Gastroesophageal sphincter (tissue), 4 donors: ENCODE measurements around the gene EMX1. TPM values are rescaled to one million over a fixed set of nuclear protein-coding genes. Genes with fewer than 3 reads are reported as not detected.

ENCODE experiments used
- ATAC-seq: fragments of 150-250 bp; one replicate; pipeline ENCODE4 v1.9.1; 2016; ENCODE audit warnings: mild to moderate bottlenecking, moderate library complexity
- H3K27ac ChIP-seq, 4 donors: fragments of 200-600 bp; sonication (generic) in 3 of 4; 1 replicate in 3 of 4; 2 replicates in 1 of 4; pipeline ENCODE4 v1.5.1; 2016 to 2019
- H3K27me3 ChIP-seq: fragments of 200-600 bp; sonication (generic); one replicate; pipeline ENCODE4 v1.5.1; 2019
- H3K36me3 ChIP-seq, 2 donors: fragments of 200-600 bp; sonication (generic); one replicate each; pipeline ENCODE4 v1.5.1; 2019; ENCODE audit warnings: control low read depth in 1 of 2
- H3K4me1 ChIP-seq, 3 donors: fragments of 200-600 bp; sonication (generic); 1 replicate in 2 of 3; 2 replicates in 1 of 3; pipeline ENCODE4 v1.5.1; 2016 to 2019; ENCODE audit warnings: control low read depth in 2 of 3
- H3K4me3 ChIP-seq, 2 donors: fragments of 200-600 bp; sonication (generic); one replicate each; pipeline ENCODE4 v1.5.1; 2019; ENCODE audit warnings: mild to moderate bottlenecking in 1 of 2, moderate library complexity in 1 of 2
- H3K9me3 ChIP-seq, 3 donors: fragments of 200-600 bp; sonication (generic); one replicate each; pipeline ENCODE4 v1.5.1; 2017 to 2019; ENCODE audit warnings: control low read depth in 2 of 3
- EP300 ChIP-seq: sonication (generic); formaldehyde crosslinking; IDR thresholded peaks from one replicate; pipeline ENCODE4 v1.6.1; 2017; ENCODE audit warnings: antibody characterized with exemption, mild to moderate bottlenecking
- POLR2A ChIP-seq, 2 donors: fragments of 450-650 bp; IDR thresholded peaks; one replicate each; pipeline ENCODE4 v1.6.1; 2017; ENCODE audit warnings: antibody characterized with exemption in 2 of 2, mild to moderate bottlenecking in 2 of 2, moderate library complexity in 1 of 2
- POLR2AphosphoS5 ChIP-seq: sonication (generic); formaldehyde crosslinking; IDR thresholded peaks from one replicate; pipeline ENCODE4 v1.6.1; 2017; ENCODE audit warnings: antibody characterized with exemption
- WGBS, 2 donors: methylation state at CpG; one replicate each; pipeline ENCODE4 v1.1.5; 2018; ENCODE audit warnings: low coverage in 1 of 2; 5-methylcytosine and 5-hydroxymethylcytosine counted together
- total RNA-seq, 4 donors: library from RNA; depleted of rRNA; stranded (reverse); fragments of >200 nt; gene quantifications; one replicate each; pipeline ENCODE4 v1.1.0, GENCODE V29; 2016
- TF ChIP-seq, protein P1 (sequence below), 4 experiments: fragments of 200-600 bp in 2 of 4; fragments of 450-650 bp in 2 of 4; sonication (generic) in 1 of 4; IDR thresholded peaks; one replicate each; pipeline ENCODE4 v1.5.1; 2017 to 2019; ENCODE audit warnings: antibody characterized with exemption in 4 of 4, mild to moderate bottlenecking in 2 of 4, moderate library complexity in 2 of 4

Gene EMX1
- total RNA-seq, 4 donors from 2014 or later, result 0.15 TPM; not detected in 3

DNA sequence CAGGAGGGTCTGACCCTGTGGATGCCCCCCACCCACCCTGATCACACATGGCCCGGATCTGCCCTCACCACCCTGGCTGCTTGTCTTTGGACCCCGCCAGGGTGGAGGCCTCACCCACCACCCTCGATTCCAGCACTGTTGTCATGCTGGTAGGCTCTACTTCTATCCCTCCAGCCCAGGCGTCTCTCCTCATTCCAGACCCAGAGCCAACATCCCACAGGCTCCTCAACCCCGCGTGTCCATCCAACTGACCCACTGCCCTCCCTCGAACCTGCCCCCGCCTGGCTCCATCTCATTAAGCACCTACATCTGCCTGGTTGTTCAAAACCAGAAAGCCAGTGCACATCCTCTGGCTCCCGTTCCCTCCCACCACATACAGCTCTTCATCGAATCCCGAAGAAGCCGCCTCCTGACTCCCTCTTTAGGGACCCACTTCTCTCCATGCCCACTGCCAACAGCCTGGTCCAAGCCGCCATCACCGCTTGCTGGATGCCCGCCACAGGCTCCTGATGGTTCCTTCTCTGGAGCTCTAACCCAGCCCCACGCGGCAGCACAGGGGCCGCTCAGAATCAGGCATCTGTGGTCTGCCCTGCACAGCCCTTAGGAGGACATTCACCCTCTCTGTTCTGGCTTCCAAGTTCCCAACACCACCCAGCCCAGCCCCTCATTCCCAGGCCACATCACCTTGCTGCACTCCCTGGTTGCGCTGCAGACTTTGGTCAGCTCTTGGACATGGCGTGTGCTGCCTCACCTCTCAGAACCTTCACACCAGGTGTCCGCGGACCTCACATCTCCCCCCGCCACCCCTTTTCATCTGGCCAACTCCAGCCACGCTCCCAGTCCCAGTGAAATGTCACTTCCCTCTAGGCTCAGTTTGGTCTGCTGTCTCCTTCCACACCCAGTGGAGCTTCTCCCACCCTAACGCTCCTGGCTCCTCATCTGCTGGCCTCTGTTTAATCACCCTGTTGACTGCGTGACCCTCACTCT is 43.0 kb downstream of the EMX1 start:
- Histone ChIP-seq H3K4me1 (no peaks in the 10 kb centered on the region), H3K27me3 (no peaks in the 10 kb centered on the region), H3K27ac (no peak overlapping the region), H3K9me3 (no peaks in the 10 kb centered on the region), H3K4me3 (no peak overlapping the region), H3K36me3 (peaks cover 0 to 54% of the 10 kb centered on the region in 2 donors)
- TF ChIP-seq POLR2A (IDR thresholded peaks at IDR 0.05), result no peak
- TF ChIP-seq, protein P1, sequence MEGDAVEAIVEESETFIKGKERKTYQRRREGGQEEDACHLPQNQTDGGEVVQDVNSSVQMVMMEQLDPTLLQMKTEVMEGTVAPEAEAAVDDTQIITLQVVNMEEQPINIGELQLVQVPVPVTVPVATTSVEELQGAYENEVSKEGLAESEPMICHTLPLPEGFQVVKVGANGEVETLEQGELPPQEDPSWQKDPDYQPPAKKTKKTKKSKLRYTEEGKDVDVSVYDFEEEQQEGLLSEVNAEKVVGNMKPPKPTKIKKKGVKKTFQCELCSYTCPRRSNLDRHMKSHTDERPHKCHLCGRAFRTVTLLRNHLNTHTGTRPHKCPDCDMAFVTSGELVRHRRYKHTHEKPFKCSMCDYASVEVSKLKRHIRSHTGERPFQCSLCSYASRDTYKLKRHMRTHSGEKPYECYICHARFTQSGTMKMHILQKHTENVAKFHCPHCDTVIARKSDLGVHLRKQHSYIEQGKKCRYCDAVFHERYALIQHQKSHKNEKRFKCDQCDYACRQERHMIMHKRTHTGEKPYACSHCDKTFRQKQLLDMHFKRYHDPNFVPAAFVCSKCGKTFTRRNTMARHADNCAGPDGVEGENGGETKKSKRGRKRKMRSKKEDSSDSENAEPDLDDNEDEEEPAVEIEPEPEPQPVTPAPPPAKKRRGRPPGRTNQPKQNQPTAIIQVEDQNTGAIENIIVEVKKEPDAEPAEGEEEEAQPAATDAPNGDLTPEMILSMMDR (IDR thresholded peaks at IDR 0.05), result no peak
- no peak for TF ChIP-seq POLR2AphosphoS5
- no peak for TF ChIP-seq EP300
- ATAC-seq, result no peak
- 90 to 100% methylated on average over 7 to 23 of the region's 26 CpGs for WGBS, 2 donors

- Histone ChIP-seq H3K4me1 (no peaks in the 10 kb centered on the region), H3K27me3 (no peaks in the 10 kb centered on the region), H3K27ac (no peak overlapping the region), H3K9me3 (no peaks in the 10 kb centered on the region), H3K36me3 (peaks cover 0 to 56% of the 10 kb centered on the region in 2 donors), H3K4me3 (no peak overlapping the region)
- no peak for TF ChIP-seq POLR2A (IDR thresholded peaks at IDR 0.05)
- TF ChIP-seq EP300, result no peak
- no peak for TF ChIP-seq POLR2AphosphoS5
- TF ChIP-seq, protein P1 (IDR thresholded peaks at IDR 0.05), result no peak
- ATAC-seq, result no peak
- 100% methylated on average over 1 of the region's 27 CpGs; no CpG with 5 or more reads in 1 of the 2 donors for WGBS, 2 donors
Observed at GRCh38 chr2:72961036-72961720, 43.9 kb downstream of the EMX1 start.

DNA sequence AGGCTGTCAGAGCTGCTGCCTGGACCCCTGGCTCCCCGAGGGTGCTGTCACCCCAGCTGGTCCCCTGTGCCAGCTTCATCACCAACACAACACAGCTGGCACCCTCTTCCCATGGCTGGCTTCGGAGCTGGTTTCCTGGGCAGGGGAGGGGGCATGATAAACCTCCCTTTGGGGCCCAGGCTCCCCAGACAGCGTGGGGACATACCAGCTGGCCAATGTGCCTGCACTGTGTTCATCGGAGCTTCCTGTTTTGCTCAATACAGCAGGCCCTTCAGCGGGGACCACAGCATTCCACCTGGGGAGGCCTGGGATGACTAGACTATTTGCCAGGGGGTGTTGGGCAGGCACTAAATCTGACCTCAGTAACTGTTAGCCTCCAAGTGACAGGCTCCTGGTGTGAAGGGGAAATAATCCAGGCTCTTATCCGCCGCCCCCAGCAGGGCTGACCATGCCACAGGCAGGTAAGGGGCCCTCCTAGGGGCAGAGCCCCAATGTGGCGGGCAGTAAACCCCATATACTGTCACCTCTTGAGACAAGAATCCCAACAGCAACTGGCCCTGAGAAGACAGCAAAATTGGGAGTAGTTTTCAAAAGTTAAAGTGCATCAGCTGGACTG is 44.6 kb downstream of the EMX1 start:
- peaks cover 0 to 55% of the 10 kb centered on the region in 2 donors for H3K36me3 ChIP-seq
- TF ChIP-seq POLR2AphosphoS5 (no peak), EP300 (no peak), POLR2A (IDR thresholded peaks at IDR 0.05) (no peak)
- TF ChIP-seq, protein P1 (IDR thresholded peaks at IDR 0.05), result no peak
- H3K27me3 ChIP-seq, result no peaks in the 10 kb centered on the region
- no peaks in the 10 kb centered on the region for H3K4me1 ChIP-seq
- ATAC-seq, result no peak
- no peak overlapping the region for H3K4me3 ChIP-seq
- no peaks in the 10 kb centered on the region for H3K9me3 ChIP-seq
- no CpG with 5 or more reads among the region's 8 CpGs for whole genome bisulfite sequencing, 2 donors
- no peak overlapping the region for H3K27ac ChIP-seq

GRCh38 chr2:72962911-72963310 is 45.6 kb downstream of the EMX1 start:
- Histone ChIP-seq H3K4me1 (no peaks in the 10 kb centered on the region), H3K36me3 (peaks cover 0 to 56% of the 10 kb centered on the region in 2 donors), H3K4me3 (no peak overlapping the region), H3K27ac (no peak overlapping the region), H3K9me3 (no peaks in the 10 kb centered on the region), H3K27me3 (no peaks in the 10 kb centered on the region)
- 75% methylated on average over 2 of the region's 7 CpGs; no CpG with 5 or more reads in 1 of the 2 donors for WGBS, 2 donors
- TF ChIP-seq POLR2A (IDR thresholded peaks at IDR 0.05), result no peak
- TF ChIP-seq EP300, result no peak
- TF ChIP-seq POLR2AphosphoS5, result no peak
- TF ChIP-seq, protein P1 (IDR thresholded peaks at IDR 0.05), result no peak
- ATAC-seq, result no peak
